ENCODE measurements around the gene SRPRB.
A peak's percentile ranks its signal among the peaks of the same experiment; 100 is the strongest.

The SRPRB gene

DNA sequence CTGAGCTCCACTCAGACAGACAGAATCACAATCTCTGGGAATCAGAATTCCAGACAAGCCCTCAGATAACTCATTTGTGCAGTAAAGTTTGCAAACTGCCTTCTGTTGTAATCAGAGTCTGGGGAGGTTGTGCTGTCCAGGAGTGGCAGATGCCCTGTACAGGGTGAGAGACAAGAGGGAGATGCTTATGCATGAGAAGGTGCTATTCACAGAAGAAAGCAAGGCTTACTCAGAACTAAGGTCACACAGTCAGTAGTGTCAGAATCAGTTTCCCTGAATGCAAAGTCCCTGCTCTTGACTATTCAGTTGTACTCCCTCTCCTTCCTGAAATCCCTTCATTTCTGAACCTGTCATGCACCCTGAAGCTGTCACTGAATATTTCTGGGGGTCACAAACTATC, 43.7 kb downstream of the SRPRB start:
- no peak for DNase-seq

DNA sequence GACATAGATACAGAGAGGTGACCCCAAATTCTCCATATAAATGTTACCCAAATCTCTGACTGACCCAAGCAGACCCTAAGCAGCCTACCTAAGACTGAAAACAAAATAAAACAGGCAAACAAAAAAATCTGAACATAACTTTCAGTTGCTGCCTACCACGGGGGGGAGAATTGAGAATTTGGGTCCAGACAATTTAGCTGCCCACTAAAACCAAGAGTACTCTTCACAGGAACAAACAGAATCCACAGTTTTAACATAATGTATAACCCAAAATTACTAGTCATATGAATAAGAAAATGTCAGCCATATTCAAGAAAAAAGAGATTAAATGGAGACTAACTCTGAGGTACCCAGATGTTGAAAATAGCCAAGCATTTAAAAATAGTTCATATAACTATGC, 44.4 kb downstream of the SRPRB start:
- no peak for DNase-seq

GRCh38 chr3:133851266-133851906, 45.8 kb downstream of the SRPRB start:
- no peak for DNase-seq

- no peak for DNase-seq
Observed at GRCh38 chr3:133851931-133852330, 46.3 kb downstream of the SRPRB start.

GRCh38 chr3:133853063-133853924, 47.7 kb downstream of the SRPRB start:
- DNase-seq = no peak

- no peak for DNase-seq
Observed at GRCh38 chr3:133853925-133854227, 48.3 kb downstream of the SRPRB start.

DNA sequence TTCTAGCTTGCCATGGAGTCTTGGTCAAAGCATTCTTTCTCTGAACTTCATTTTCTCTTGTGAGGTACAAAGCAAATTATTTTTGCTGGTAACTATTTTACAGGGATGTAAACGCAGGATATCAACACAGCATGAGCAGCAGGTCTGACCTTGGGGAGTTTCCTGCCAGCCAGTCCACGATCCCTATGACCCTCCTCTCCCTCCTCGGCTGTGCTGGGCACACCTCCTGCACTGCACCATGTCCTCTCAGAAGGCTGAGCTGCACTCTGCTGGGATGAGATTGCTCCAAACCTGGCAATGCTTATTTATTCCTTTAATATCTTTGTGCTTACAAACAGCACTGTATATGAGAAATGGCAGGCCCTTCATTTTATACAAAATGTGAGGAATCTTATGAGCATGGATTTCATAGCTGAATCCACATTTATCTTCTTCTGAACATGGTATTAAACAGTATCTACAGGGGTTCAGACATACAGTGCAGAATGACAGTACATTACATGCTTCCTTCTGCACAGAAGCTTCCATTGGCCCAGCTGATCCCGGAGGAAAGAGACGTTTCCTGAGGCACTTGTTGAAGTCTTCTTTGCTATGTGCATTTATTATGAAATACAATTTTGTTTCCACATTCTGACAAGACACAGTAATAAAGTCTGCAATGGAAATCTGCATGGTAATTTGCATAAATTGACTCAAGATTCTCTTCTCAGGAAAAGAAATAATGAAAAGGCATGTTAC, 48.8 kb downstream of the SRPRB start:
- no peak for DNase-seq

- no peak for DNase-seq
Observed at GRCh38 chr3:133855002-133855370, 49.4 kb downstream of the SRPRB start.

- peak; percentile 38 for DNase-seq
Observed at GRCh38 chr3:133855772-133856171, 50.2 kb downstream of the SRPRB start.

GRCh38 chr3:133856316-133856715, 50.7 kb downstream of the SRPRB start:
- DNase-seq = peak; percentile 43

DNA sequence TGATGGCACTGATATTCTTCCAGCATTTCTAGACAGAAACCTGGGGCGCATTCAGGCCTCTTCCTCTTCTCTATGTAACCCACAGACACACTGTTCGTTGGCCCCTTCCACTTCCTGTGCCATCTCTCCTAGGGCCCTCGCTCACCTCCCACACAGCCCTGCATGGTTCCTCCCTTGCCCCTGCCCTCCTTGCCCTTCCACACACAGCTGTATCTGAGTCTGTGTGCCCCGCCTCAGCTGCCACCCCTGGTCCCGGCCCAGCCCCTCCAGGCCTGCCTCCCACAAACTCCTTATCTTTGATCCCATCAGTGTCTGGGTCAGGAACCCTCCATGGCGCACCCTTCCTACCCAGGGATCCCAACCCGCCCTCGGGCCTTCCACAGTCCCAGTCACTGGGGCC, 52.2 kb downstream of the SRPRB start:
- DNase-seq = no peak

- no peak for DNase-seq
Observed at GRCh38 chr3:133859381-133860234, 54.0 kb downstream of the SRPRB start.

GRCh38 chr3:133860519-133860918, 54.9 kb downstream of the SRPRB start:
- DNase-seq = no peak

GRCh38 chr3:133862161-133862560, 56.5 kb downstream of the SRPRB start:
- no peak for DNase-seq

DNA sequence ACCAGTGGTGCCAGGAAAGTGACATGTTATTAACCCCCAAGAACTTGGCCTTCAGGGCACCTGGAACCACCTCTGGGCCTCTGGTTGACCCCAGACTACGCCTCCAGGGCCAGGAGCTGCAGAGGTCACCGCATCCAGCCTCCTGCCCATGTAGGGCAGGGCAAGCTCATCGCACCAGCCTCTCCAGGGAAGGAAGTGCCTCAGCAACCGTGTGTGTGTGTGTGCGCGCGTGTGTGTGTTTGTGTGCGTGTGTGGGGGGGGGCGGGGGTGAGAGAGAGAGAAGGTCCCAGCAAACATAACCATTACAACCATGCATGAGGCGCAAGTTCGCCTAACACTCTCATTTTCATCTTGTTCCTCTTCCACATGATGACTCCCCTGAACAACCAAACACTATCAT, 58.3 kb downstream of the SRPRB start:
- DNase-seq = no peak

DNA sequence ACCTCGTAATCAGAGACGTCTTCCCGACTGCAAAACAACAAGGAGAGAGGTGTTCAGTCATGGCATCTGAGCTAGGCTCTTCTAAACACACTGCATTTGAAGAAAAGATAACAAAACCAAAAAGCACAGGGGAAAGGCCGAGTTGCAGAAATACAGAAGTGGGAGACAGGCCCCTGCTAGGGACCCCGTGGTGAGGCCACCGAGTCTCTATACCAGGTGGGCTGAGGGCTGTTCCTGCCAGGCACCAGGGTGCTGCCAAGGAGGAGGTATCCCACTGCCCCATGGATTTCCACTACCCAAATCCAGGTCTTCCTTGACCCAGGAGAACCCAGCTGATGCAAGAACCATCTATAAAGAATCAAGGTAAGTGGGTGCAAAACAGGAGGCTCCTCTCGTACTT, 59.0 kb downstream of the SRPRB start:
- no peak for DNase-seq

GRCh38 chr3:133865136-133865855, 59.7 kb downstream of the SRPRB start:
- no peak for DNase-seq

DNA sequence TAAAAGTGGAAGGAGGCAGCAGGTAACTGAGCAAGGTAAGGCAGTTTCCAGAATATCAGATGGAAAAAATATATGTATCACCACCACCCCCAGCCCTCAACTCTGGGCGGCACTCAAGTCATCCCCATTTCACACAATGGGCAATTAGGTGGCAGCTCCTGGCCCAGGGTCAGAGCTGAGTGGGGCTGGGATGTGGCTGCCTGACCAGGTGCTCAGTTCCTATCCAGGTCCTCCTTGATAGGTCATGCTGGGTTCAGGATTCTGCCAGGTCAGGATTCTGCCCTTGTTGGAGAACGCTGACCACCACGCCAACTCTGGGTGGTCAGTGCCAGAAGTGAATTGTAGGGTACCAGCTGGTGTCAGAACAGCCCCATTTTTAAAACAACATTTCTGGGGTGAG, 60.5 kb downstream of the SRPRB start:
- no peak for DNase-seq

DNA sequence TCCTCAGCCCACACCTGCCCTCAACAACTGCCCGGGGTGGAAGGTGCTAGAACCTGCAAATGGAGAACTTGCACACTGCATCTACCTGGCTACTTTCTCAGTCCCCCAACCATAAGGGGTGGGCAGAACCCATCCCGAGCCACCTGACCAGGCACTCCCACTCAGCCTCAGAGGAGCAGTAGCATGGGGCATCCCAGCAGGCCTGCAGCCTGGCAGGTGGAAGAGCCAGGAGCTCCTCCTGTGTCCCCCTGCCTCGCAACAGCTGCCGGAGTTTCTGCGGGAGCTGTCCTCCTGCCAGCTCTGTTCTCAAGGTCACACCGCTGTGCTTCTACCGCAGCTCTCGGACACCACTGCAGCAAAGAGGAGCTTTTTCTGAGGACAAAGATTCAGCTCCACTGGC, 62.6 kb downstream of the SRPRB start:
- DNase-seq = no peak

GRCh38 chr3:133868758-133869475, 63.3 kb downstream of the SRPRB start:
- DNase-seq = no peak

- DNase-seq = no peak
Observed at GRCh38 chr3:133869586-133869985, 64.0 kb downstream of the SRPRB start.

DNA sequence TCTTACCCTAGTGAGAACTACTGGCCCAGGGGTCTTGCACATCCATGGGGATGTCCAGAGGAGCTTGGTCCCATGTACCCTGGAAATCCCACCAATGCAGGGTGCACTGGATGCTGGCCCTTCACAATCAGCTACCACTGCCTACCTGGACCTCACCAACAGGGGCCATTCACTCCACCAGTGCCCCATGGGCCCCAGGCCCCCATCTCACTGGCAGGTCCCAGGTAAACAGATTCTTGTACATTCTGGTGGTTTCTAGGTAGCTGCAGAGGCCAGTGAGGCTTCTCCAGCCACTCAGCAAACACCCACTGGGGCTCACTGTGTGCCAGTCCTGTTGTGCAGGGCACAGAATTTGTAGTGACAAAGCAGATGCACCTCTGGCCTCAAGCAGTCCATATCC, 65.2 kb downstream of the SRPRB start:
- no peak for DNase-seq
